GM19455 (cell line): ENCODE data around the gene HOXA6.
A peak's percentile ranks its signal among the peaks of the same experiment; 100 is the strongest.

ENCODE experiments used
- ATAC-seq: cut with Tn5 transposase; IDR thresholded peaks from one replicate; pipeline ENCODE4 v1.9.1; 2021; ENCODE audit not compliant: unreplicated experiment

Gene HOXA6

GRCh38 chr7:27151931-27152815, 4.6 kb upstream of the HOXA6 start, which contains the start of gene HOXA3:
Gene HOXA3, minus strand, starts transcription at chr7:27152583. Its CDS starts 41,943 bp downstream, at chr7:27110640.
- no peak for ATAC-seq

DNA sequence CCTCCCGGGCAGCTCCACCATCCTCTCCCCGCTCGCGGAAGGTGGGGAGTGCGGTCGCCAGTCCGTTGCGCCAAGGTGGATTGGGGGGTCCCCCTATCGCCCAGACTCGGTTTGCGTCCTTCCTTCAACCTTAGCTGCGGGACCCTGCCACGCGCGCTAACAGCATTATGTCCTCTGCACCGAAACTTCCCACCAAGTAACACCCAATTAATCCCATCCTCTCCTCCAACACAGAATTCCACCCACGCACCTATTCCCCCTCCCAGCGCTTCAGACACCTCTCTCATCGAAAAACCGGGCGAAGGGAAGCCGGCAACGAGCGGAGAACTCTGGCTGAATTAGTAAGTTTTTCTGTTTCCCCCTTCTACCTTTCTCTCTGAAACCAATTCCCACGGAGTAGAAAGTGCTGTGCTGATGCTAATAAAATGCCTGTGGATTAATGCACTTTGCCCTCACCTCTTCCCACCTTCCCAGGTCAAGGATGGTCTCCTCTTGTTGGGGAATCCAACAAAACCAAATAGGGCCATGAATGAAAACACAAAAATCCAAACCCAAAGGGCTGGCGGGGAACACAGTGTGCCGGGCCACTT, 3.9 kb upstream of the HOXA6 start:
- ATAC-seq: no peak

DNA sequence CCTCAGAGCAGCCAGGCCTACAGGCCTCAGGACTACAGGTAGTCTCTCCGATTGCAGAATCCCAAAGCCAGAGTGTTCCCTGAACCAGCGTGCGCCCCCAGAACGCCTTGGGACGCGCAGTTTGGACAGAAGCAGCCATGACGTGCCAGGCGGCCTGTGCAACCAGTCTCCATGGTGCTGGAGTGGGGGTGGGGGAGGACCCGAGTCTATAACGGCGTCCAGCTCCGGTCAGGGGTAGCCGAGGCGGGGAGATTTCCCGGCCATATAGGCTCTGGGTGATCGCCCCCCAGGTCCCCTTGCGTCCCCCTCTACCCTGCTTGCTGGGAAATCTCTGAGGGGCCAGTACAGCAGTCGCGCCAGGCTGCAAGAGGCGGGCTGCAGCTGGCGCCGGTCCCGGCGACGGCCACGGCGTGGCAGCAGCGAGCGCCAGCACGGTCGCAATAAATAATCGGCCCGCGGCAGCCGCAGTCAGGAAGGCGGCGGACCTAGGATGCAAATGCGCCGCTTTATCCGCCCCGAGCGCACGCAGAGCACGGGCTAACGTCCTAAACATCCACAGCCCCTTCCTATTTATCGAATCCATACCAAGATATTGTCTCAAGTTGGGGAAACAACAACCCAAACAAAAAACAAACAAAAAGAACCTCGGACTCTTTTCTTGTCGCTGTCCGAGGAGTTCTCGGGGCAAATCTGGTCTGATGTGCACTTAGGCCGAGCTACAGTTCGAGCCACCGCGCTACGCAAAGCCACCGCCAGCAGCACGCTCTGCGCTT, 3.2 kb upstream of the HOXA6 start:
- peak; percentile 84 for ATAC-seq

GRCh38 chr7:27149842-27150567, 2.4 kb upstream of the HOXA6 start:
- ATAC-seq: no peak

GRCh38 chr7:27148756-27149641, 1.4 kb upstream of the HOXA6 start:
- ATAC-seq: no peak

GRCh38 chr7:27148031-27148755, 619 bp upstream of the HOXA6 start:
- no peak for ATAC-seq

DNA sequence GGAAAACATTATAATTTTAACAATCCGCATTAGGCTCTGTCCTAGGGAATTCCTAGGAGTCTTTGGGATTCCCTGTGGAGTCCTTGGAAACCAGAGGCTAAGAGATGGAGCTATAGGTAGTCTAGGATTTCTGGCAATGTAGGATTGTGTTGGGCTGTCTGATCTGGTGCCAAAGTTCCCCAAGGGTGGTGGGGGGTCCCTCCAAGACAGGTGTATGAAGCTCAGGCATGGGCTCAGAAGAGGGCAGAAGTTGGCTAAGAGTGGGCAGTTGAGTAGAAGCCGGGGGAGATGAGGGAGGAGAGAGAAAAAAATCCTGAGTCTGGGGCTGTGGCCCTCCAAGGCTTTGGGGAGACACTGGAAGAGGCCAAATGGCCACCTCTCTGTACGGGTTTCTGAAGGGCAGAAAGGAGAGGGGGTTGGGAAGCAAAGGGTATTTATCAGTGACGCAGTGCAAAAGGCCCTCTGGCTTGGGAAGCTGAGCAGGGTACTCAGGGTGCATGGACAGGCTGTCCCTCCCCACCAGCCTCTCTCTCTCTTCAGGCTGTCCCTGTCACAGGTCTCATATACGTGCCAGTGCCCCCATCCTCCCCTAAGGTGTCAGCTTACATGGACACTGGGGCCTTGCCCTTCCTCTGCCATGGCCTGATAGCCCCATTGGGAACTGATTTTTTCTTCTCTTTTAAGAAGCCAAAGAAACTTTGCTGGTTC, 929 bp downstream of the HOXA6 start:
- ATAC-seq: no peak

- no peak for ATAC-seq
Measured at GRCh38 chr7:27145914-27146412, 1.6 kb downstream of the HOXA6 start.

DNA sequence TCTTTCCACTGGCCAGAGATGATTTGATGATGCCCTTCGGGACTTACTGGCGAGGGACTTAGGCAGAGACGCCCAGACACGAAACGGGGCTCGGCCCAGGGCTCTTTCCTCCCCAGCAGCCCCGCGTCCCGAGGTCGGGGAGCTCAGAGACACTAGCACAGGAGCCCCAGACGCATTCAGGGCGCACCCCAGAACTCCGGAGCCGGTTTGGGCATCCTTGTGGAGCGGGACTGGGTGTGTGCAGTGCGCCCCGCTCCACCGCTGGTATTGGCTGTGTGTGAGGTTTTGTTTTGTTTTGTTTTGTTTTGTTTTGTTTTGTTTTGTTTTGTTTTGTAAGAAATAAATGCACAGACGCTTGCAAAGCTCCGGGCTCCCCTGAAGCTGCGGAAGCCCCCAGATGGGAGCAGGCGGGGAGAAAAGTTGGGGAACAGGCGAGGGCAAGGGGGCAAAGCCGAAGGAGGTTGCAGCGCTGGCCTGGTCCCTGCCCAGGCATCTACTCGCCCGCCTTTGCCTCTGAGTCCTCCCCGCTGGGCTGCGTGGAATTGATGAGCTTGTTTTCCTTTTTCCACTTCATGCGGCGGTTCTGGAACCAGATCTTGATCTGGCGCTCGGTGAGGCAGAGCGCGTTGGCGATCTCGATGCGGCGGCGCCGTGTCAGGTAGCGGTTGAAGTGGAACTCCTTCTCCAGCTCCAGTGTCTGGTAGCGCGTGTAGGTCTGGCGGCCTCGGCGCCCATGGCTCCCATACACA, 2.2 kb downstream of the HOXA6 start:
- ATAC-seq: no peak

DNA sequence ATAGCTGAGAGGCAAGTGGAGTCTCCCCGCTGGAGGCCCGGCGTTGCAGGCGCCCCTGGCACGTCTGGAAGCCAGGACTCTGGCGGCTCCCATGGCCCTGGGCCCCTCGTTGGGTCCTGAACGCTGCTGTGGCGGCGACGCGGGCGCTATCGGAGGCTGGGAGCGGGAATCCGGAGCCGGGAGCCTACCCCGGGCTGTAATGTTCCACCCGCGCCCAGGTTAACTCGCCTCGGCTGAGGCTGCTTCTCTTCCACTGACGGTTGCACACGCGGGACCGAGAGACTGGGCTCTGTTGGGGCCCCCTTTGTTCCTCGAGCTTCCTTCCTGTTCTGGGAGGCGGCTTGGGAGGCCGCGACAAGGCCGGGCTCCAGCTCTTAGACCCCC, 2.8 kb downstream of the HOXA6 start:
- no peak for ATAC-seq

- ATAC-seq: no peak
Measured at GRCh38 chr7:27143950-27144780, 3.4 kb downstream of the HOXA6 start.

GRCh38 chr7:27143023-27143949, 4.3 kb downstream of the HOXA6 start, which contains the start of gene HOXA5:
Gene HOXA5, minus strand, starts transcription at chr7:27143681. Its CDS starts 74 bp downstream, at chr7:27143607.
- no peak for ATAC-seq

DNA sequence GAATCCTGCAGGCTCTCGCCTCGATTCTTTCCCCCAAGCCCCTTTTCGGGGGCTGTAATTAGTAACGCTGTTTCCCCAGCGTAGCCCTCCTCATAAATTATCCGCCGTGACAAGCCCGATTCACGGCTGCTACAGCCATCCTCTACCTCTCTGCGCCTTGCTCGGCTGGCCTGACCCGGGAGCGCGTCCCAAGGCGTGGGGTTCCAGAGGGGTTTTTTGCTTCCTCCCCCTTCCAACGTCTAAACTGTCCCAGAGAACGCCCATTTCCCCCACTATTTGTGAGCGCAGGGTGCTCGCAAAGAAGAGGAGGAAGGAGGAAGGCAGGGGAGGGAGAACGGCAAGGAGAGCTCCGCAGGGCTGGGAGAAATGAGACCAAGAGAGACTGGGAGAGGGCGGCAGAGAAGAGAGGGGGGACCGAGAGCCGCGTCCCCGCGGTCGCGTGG, 5.0 kb downstream of the HOXA6 start:
- no peak for ATAC-seq

- no peak for ATAC-seq
Measured at GRCh38 chr7:27141923-27142579, 5.5 kb downstream of the HOXA6 start.
